NB4 (cell line): ENCODE results near the gene ESR1.
A peak's percentile ranks its signal among the peaks of the same experiment; 100 is the strongest.
"Not testable (repeated sequence)": the region's sequence is repeated elsewhere in the genome, so short reads cannot be mapped to it uniquely, and the experiment has no call there.

ENCODE experiments used
- DNase-seq: peaks from one replicate; pipeline ENCODE4 v3.0.0; 2010; ENCODE audit warnings: low read depth
- H3K4me3 ChIP-seq: one replicate; pipeline ENCODE4 v1.5.1; 2011; ENCODE audit warnings: mild to moderate bottlenecking, low read depth, low read length, moderate library complexity
- MYC ChIP-seq: IDR thresholded peaks from 2 replicates; pipeline ENCODE4 v1.6.1; 2011; ENCODE audit warnings: low read depth, low read length
- POLR2A ChIP-seq: IDR thresholded peaks from 2 replicates; pipeline ENCODE4 v1.6.1; 2011; ENCODE audit warnings: mild to moderate bottlenecking; ENCODE audit not compliant: insufficient read length; ENCODE audit errors: extremely low read depth
- TF ChIP-seq, protein P1 (sequence below): IDR thresholded peaks from 2 replicates; pipeline ENCODE4 v1.6.1; 2011; ENCODE audit warnings: low read depth, low read length
- TF ChIP-seq, protein P2 (sequence below): IDR thresholded peaks from one replicate; pipeline ENCODE4 v1.5.1; 2012; ENCODE audit warnings: low read depth, low read length

ESR1 gene

DNA sequence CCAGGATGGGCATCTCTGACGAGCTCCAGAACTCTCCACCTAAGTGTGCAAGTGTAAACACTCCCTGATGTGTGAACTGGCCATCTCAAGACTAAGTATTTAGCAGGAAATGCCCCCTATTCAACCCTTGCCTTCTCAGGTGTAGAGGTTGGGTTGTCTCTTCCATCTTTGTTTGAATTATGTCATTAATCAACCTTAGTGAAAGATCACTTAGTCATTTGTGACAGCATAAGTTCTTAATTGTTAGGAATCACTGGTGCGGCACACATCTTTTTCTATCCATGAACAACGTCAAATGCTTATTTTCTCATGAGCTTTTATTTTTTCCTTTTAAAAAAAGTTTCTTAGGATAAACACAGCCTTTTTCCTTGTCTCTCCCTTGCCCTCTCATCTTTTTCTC lies 151.6 kb downstream of the ESR1 start:
- DNase-seq, result no peak
- no peak overlapping the region for H3K4me3 ChIP-seq
- TF ChIP-seq, protein P1, sequence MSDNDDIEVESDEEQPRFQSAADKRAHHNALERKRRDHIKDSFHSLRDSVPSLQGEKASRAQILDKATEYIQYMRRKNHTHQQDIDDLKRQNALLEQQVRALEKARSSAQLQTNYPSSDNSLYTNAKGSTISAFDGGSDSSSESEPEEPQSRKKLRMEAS, result no peak
- TF ChIP-seq, protein P2, sequence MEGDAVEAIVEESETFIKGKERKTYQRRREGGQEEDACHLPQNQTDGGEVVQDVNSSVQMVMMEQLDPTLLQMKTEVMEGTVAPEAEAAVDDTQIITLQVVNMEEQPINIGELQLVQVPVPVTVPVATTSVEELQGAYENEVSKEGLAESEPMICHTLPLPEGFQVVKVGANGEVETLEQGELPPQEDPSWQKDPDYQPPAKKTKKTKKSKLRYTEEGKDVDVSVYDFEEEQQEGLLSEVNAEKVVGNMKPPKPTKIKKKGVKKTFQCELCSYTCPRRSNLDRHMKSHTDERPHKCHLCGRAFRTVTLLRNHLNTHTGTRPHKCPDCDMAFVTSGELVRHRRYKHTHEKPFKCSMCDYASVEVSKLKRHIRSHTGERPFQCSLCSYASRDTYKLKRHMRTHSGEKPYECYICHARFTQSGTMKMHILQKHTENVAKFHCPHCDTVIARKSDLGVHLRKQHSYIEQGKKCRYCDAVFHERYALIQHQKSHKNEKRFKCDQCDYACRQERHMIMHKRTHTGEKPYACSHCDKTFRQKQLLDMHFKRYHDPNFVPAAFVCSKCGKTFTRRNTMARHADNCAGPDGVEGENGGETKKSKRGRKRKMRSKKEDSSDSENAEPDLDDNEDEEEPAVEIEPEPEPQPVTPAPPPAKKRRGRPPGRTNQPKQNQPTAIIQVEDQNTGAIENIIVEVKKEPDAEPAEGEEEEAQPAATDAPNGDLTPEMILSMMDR, result no peak
- TF ChIP-seq POLR2A (no peak), MYC (no peak)

DNA sequence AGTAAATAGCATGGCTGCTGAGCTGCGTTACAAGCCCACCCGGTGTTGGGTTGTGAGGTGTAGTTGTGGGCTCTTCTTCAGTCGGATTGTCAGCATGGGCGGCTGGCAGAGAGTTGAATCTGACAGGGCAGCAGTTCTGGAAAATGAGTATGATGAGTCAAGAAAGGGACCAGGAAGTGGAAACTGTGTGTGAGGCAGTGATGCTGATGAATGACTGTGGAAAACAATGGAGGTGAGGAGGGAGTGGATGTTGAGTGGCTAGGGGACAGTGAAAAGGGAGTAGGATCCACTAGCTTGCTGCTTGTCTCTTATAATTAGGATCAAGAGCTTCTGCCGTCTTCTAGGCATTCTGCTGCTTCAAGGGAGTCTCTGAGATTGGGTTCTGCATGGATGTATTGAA lies 154.3 kb downstream of the ESR1 start:
- no peak for DNase-seq
- TF ChIP-seq MYC (no peak), POLR2A (no peak)
- TF ChIP-seq, protein P2, result no peak
- TF ChIP-seq, protein P1, result no peak
- H3K4me3 ChIP-seq, result no peak overlapping the region

DNA sequence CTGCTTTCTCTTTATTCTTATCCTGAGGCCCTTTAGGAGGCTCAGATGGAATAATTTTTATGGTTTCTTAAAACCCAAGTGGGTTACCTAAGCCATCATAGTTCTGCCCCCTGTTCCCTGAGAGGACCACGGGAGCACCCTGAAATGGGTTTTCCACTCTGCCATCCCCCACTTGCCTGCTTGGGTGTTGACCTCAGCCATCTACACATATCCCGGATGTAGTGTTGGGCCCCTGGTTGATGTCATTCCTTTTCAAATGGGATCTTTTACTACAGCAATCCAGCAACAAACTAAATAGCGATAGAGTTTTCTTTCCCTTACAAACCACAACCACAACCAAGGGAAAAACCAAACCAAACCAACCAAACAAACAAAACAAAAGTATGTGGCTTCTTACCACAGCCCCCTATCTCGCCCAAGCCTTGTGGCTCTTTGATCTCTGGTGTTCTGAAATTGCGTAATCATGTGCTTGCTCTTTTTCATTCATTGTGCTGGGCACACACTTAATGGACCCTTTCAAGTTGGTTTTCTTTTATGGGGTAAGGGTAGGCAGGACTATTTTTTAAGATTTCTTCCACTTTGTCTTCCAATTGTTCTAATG lies 154.9 kb downstream of the ESR1 start:
- H3K4me3 ChIP-seq, result no peak overlapping the region
- TF ChIP-seq POLR2A (no peak), MYC (no peak)
- TF ChIP-seq, protein P1, result no peak
- TF ChIP-seq, protein P2, result no peak
- DNase-seq, result peak; percentile 47

DNA sequence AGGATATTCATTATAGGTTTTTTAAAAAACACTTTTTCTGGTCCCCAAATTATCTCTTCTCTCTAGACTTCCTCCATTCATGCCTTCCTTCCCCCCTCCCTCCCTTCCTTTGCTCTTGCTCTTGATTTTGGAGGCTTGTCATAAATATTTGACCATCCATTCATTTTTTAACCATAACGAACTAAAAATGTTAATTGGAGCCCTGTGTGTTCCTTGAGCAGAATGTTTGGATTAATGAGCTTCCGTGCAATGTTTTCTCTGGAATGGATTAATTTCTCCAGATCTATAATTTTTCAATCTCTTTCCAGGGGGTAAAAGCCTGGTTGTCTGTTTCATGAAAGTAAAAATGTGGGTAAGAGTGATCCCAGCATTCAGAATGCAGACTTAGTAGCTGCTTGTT lies 155.5 kb downstream of the ESR1 start:
- TF ChIP-seq, protein P2, result no peak
- TF ChIP-seq MYC (no peak), POLR2A (no peak)
- TF ChIP-seq, protein P1, result no peak
- DNase-seq, result no peak
- no peak overlapping the region for H3K4me3 ChIP-seq

DNA sequence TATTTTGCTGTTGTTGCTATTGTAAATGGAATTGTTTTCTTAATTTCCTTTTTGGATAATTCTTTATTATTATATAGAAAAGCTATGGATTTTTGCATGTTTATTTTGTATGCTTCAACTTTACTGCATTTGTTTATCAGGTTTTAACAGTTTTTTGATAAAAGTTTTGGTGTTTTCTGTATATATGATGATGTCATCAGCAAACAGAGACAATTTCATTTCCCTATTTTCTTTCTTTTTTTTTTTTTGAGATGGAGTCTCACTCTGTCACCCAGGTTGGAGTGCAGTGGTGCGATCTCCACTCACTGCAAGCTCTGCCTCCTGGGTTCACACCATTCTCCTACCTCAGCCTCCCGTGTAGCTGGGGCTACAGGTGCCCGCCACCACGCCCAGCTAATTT lies 156.9 kb downstream of the ESR1 start:
- not testable (repeated sequence) for DNase-seq, H3K4me3 ChIP-seq

GRCh38 chr6:151974061-151974617 lies 166.7 kb downstream of the ESR1 start:
- H3K4me3 ChIP-seq, result no peak overlapping the region
- TF ChIP-seq, protein P1, result no peak
- TF ChIP-seq MYC, result no peak
- TF ChIP-seq, protein P2, result no peak
- no peak for TF ChIP-seq POLR2A

More at GRCh38 chr6:151974061-151974617, 166.7 kb downstream of the ESR1 start:
- no peak for DNase-seq
